Gastroesophageal sphincter (tissue), 3 donors: ENCODE measurements around the gene TMEM209.

Experiments
- POLR2A ChIP-seq, 2 donors: fragments of 450-650 bp; IDR thresholded peaks; one replicate each; pipeline ENCODE4 v1.6.1; 2017; ENCODE audit warnings: antibody characterized with exemption in 2 of 2, mild to moderate bottlenecking in 2 of 2, moderate library complexity in 1 of 2
- TF ChIP-seq, protein P1 (sequence below), 4 experiments: fragments of 200-600 bp in 2 of 4; fragments of 450-650 bp in 2 of 4; sonication (generic) in 1 of 4; IDR thresholded peaks; one replicate each; pipeline ENCODE4 v1.5.1; 2017 to 2019; ENCODE audit warnings: antibody characterized with exemption in 4 of 4, mild to moderate bottlenecking in 2 of 4, moderate library complexity in 2 of 4

GRCh38 chr7:130191791-130192190 lies 13.4 kb downstream of the TMEM209 start:
- TF ChIP-seq, protein P1, sequence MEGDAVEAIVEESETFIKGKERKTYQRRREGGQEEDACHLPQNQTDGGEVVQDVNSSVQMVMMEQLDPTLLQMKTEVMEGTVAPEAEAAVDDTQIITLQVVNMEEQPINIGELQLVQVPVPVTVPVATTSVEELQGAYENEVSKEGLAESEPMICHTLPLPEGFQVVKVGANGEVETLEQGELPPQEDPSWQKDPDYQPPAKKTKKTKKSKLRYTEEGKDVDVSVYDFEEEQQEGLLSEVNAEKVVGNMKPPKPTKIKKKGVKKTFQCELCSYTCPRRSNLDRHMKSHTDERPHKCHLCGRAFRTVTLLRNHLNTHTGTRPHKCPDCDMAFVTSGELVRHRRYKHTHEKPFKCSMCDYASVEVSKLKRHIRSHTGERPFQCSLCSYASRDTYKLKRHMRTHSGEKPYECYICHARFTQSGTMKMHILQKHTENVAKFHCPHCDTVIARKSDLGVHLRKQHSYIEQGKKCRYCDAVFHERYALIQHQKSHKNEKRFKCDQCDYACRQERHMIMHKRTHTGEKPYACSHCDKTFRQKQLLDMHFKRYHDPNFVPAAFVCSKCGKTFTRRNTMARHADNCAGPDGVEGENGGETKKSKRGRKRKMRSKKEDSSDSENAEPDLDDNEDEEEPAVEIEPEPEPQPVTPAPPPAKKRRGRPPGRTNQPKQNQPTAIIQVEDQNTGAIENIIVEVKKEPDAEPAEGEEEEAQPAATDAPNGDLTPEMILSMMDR (IDR thresholded peaks at IDR 0.05): no peak
- TF ChIP-seq POLR2A (IDR thresholded peaks at IDR 0.05): no peak
